Measurements from ENCODE around the gene MEOX1.

GRCh38 chr17:43667947-43668348, 6.2 kb upstream of the MEOX1 start:
- TF ChIP-seq CTCF (IDR thresholded peaks at IDR 0.05) (no peak), POLR2A (IDR thresholded peaks at IDR 0.05) (no peak)
